Measurements from ENCODE around the gene UFL1. TPM values are rescaled to one million over a fixed set of nuclear protein-coding genes. Genes with fewer than 3 reads are reported as not detected.
A peak's percentile ranks its signal among the peaks of the same experiment; 100 is the strongest.
"Not testable (repeated sequence)": the region's sequence is repeated elsewhere in the genome, so short reads cannot be mapped to it uniquely, and the experiment has no call there.

Gene UFL1
- 17.1 and 18.7 TPM in 2 replicates for total RNA-seq

DNA sequence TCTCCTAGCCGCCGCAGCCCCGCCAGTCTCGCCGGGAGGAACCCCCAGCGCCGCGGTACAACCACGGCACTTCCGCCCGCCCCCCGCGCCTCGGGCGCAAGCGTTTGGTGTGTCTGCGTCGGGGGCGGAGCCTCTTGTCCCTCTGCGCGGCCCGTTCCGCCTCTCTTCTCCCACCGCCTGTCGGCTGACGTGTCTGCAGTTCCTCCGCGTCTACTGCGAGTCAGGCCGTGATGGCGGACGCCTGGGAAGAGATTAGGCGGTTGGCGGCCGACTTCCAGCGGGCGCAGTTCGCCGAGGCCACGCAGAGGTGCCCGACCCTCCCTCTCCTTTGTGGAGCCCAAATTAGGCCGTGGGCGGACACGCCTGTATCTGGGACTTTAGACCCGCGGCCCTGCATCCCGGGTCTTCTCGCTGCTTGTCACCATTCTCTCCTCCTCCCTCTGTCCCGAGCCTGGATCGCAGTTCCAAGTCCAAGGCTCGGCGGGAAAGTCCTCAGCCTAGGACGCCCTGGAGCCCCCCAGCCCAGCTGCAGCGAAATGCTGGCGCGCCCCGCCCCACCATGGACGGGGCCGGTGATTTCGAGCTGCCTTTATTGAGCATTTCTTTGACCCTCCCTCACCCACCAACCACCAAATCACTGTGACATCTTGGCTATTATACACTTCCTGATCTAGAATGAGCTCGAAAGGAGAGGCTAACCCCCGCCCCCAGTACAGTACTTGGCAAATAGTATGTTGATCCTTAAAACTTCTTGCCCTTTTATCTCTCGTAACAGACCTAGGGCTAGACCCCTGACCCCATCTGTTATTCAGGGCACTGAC lies at the start of gene UFL1:
UFL1 (plus strand) TSS at position 163 of the 821 bp plus-strand sequence; CDS start at position 231, 68 bp downstream.
- DNase-seq (ENCODE audit: low read depth in 2 of 2) = peak; percentile 82 to 95

DNA sequence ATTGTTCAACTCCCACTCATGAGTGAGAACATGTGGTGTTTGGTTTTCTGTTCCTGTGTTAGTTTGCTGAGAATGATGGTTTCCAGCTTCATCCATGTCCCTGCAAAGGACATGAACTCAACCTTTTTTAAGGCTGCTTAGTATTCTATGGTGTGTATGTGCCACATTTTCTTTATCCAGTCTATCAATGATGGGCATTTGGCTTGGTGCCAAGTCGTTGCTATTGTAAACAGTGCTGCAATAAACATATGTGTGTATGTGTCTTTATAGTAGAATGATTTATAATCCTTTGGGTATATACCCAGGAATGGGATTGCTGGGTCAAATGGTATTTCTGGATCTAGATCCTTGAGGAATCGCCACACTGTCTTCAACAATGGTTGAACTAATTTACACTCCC lies 49.3 kb upstream of the UFL1 start:
- DNase-seq (ENCODE audit: low read depth in 2 of 2) = not testable (repeated sequence)

DNA sequence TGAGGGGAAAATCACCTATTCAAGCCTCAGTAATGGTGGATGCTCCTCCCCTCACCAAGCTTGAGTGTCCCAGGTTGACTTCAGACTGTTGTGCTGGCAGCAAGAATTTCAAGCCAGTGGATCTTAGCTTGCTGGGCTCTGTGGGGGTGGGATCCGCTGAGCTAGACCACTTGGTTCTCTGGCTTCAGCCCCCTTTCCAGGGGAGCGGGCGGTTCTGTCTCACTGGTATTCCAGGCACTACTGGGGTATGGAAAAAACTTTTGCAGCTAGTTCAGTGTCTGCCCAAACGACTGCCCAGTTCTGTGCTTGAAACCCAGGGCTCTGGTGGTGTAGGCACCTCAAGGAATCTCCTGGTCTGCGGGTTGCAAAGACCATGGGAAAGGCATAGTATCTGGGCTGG lies 42.9 kb upstream of the UFL1 start:
- no peak for DNase-seq (ENCODE audit: low read depth in 2 of 2)

DNA sequence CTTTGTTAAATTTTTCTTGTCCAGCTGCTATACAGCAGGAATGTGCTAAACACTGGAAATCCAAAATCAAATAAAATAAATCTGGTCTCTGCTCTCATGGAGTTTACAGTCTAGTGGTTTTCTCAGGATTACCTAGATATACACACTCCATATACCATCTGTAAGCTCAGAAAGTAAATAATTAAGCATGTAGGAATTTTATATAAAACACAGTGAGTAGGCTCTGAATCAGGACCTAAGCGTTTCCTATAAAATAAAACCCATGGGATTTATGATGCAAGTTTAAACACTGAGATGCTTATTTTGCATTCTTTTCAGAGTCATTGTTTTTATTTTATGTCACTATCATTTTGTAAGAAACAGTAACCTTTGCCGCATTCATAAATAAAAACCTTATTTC lies 29.7 kb upstream of the UFL1 start:
- no peak for DNase-seq (ENCODE audit: low read depth in 2 of 2)

DNA sequence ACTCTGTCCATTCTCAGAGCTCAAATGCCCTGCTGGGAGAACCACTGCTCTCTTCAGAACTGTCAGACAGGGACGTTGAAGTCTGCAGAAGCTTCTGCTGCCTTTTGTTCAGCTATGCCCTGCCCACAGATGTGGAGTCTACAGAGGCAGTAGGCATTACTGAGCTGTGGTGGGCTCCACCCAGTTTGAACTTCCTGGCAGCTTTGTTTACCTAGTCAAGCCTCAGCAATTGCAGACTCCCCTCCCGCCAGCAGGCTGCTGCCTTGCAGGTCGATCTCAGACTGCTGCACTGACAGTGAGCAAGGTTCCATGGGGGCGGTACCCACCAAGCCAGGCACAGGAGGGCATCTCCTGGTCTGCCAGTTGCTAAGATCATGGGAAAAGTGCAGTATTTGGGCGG lies 21.8 kb upstream of the UFL1 start:
- no peak for DNase-seq (ENCODE audit: low read depth in 2 of 2)

DNA sequence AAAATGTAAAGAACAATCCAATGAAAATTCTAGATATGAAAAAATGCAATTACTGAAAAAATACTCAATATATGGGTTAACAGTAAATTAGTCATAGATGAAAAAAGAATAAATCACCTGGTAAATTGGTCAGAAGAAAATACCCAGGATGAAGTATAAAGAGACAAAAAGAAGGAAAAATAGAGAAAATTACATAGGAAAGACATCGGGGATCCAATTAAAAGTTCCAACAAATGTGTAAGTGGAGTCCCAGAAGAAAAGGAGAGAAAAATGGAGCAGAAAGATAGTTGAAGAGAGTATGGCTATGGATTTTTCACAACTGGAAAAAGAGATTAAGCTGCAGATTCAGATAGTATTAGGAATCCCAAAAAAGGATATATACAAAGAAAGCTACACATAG lies 18.7 kb upstream of the UFL1 start:
- DNase-seq (ENCODE audit: low read depth in 2 of 2) = no peak

DNA sequence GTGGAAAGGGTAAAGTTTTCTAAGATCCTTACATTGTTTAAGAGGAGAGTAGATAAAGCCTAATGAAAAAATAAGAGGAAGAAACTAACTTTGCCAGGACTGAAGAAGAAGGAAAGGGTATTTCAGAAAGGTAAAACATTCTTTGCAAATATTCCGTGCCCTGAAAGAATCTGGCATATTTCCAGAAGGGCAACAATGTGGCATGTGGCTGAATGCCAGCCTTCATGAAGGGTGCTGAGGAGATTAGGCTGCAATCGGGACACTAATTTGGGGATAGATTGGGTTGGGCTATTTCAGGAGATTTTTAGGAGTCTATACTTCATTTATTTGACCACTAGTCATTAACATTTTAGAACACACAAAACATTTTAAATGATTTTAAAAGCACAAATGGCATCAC lies 16.2 kb upstream of the UFL1 start:
- no peak for DNase-seq (ENCODE audit: low read depth in 2 of 2)

DNA sequence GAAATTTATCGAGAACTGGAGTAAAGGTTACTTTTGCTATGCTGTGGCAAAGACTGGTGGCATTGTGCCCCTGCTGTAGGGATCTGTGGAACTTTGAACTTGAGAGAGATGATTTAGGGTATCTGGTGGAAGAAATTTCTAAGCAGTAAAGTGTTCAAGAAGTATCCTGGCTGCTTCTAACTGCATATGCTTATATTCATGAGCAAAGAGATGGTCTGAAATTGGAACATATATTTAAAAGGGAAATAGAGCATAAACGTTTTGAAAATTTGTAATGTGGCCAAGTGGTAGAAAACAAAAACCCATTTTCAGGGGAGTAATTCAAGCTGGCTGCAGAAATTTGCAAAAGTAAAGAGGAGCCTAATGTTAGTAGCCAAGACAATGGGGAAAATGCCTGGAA lies 12.3 kb upstream of the UFL1 start:
- DNase-seq (ENCODE audit: low read depth in 2 of 2) = no peak

DNA sequence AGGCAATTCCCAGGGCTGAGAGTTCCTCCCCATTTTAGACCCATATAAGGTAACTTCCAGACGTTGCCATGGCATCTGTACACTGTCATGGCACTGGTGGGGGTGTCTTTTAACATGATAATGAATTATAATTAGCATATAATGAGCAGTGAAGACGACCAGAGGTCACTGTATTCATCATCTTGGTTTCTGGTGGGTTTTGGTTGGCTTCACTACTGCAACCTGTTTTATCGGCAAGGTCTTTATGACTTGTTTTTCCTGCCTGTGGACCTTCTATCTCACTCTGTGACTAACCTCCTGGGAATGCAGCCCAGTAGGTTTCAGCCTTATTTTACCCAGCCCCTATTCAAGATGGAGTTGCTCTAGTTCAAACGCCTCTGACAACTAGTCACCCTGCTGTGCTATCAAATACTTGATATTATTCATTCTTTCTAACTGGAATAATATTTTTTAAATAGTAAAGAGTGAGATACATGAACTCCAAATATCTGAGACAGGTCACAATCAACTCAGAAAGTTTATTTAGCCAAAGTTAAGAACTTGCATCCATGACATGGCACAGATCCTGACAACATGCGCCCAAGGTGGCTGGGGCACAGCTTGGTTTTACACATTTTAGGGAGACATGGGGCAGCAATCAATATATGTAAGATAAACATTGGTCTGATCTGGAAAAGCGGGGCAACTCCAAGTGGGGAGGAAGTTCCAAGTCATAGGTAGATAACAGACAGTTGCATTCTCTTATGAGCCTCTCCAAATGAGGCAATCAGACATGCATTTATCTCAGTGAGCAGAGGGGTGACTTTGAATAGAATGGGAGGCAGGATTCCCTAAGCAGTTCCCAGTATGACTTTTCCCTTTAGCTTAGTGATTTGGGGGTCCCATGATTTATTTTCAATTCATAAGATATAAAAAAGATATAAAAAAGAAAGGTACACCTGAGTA lies 1.2 kb upstream of the UFL1 start:
- DNase-seq (ENCODE audit: low read depth in 2 of 2) = peak in 1 of 2 donors; percentile 21

DNA sequence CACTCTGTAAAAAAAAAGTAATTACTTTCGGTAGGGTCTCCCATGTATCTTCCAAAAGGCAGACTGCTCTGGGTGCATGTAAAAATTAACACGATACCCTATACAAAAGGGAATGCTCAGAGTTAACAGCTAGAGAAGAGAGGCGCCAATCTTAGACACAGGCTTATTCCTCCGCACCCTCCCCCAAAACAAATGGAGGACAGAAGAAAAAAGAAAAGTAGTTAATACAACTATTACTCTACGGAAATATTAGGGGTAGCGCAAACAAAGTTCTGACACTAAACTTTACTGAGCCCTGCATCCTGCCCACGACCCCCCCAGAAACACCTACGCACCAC lies 331 bp upstream of the UFL1 start:
- DNase-seq (ENCODE audit: low read depth in 2 of 2) = no peak

DNA sequence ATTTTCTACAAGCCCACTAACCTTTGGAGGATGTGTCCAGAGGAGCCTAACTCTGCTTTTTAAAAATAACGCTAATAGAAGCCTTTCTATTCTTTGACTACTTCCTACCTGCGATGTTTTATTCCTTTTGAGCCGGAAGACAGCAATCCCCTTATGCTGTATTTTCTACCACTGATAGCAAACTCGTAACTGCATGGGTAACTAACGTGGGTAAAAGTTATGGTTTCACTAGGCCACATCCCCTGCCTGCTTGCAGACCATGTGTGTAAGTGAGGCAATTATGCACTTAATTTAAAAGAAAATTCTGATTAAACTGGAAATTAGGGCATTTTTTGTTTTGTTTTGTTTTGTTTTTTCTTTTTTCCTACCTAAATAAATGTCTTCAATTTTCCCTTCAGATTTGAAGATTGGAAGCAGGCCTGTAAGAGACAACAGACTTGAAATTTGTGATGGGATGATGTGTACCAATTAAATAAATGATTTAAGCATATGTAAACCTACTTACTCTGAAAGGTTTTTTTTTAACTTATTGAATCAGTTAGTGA lies 931 bp downstream of the UFL1 start:
- peak; percentile 6 to 32 for DNase-seq (ENCODE audit: low read depth in 2 of 2)

DNA sequence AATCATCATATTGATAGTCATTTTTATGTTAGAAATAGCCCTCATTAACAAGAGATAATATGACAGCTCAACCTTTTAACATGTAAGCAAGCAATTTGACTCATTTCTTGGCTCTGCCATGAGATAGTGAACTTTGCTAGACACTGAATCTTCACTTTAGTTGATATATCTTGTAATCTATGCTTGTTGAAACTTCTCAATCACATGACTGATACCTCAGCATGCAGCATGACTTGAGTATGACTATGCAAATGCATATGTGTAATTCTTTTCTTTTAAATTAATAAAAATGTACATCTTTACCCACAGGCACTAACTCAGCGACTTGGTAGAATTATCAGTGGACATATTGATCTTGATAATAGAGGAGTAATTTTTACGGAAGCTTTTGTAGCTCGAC lies 6.6 kb downstream of the UFL1 start:
- DNase-seq (ENCODE audit: low read depth in 2 of 2) = no peak

DNA sequence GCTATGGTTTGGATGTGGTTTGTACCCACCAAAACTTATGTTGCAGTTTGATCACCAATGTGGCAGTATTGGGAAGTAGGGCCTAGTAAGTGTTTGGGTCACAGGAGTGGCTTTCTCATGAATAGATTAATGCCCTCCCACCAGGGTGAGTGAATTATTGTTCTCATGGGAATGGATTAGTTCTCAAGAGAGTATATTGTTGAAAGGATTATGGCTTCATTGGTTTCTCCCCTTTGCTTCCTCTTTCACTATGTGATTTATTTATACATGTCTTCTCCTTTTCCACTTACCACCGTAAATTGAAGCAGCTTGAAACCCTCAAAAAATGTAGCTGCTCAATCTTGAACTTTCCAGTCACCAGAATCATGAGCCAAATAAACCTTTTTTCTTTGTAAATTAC lies 10.8 kb downstream of the UFL1 start:
- no peak for DNase-seq (ENCODE audit: low read depth in 2 of 2)

DNA sequence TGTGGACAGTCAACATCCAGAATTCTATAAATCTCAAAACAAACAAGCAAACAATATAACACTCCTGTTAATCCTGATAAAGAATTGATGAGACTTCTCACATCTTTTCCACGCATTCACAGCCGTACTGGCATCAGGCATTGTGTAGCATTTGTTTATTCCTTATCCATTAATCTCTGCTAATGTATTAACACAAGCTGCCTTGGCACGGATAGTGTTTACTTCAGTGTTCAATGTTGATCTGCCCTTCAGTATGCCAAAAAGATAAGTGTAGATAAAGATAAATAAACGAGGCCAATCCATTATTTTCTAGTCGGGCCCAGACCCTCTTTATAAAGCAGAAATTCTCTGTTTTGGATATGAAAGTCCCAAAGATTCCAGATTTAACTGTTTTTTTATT lies 16.1 kb downstream of the UFL1 start:
- no peak for DNase-seq (ENCODE audit: low read depth in 2 of 2)

DNA sequence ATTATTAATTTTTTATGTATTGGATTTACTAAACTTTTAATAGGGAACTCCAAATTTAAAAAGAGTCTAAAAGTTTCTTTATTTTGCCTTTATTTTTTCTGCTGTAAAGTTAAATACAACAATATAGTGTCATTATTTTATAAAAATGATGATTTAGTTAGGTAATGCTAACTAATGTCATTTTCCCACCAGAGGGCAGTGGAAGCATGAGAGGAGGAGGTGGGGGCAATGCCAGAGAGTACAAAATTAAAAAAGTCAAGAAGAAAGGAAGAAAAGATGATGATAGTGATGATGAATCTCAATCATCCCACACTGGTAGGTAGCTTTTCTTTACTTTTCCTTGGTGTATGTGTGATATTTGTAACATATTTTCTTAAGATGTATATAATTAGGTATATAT lies 21.1 kb downstream of the UFL1 start:
- no peak for DNase-seq (ENCODE audit: low read depth in 2 of 2)

DNA sequence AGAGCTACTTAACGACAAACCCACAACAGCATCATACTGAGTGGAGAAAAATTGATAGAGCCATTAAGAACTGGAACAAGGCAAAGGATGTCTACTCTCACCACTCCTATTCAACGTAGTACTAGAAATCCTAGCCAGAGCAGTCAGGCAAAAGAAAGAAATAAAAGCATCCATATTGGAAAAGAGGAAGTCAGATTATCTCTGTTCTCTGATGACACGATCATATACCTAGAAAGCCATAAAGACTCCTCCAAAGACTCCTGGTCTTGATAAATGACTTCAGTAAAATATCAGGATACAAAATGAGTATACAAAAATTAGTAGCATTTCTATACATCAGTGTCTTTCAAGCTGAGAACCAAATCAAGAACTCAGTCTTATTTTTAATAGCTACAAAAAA lies 24.3 kb downstream of the UFL1 start:
- no peak for DNase-seq (ENCODE audit: low read depth in 2 of 2)

DNA sequence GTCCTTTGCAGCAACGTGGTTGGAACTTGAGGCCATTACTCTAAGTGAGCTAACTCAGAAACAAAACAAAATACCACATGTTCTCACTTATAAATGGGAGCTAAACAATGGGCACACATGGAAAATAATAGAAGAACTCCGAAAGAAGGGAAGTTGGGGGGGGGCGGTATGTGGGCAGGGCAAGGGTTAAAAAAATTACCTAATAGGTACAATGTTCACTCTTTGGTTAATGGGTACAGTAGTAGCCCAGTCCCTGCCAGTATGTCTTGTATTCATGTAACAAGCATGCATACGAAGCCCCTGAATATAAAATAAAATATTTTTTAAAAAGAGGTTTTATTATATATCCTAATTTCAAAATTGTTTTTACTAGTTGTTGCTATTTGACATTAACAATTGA lies 26.0 kb downstream of the UFL1 start:
- no peak for DNase-seq (ENCODE audit: low read depth in 2 of 2)

DNA sequence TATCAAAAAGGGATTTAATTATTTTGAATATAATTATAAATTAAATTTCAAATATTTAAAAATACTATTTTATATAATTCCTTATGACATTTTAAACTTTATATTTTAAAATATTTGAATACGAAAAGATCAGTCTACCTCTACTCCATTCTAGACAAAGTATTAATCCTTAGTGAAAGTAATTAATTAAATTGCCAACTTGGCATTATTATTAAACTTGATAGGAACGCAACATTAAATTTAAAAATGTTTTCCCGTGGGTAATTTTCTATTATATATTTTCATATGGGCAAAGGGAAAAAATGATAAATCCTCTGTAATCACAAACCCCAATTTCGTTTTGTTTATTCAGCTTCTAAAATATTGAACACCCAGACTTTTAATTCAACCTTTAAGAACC lies 33.0 kb downstream of the UFL1 start:
- DNase-seq (ENCODE audit: low read depth in 2 of 2) = no peak

DNA sequence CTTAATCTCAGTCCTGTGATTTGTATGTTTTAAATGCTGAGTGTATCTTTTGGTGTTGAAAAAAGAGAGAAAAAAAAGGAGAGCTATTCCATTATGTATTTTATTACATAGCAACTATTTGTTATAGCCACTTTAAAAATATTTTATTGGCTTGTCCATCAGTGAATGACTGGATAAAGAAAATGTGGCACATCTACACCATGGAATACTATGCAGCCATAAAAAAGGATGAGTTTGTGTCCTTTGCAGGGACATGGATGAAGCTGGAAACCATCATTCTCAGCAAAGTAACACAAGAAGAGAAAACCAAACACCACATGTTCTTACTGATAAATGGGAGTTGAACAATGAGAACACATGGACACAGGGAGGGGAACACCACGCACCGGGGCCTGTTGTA lies 38.1 kb downstream of the UFL1 start:
- DNase-seq (ENCODE audit: low read depth in 2 of 2) = not testable (repeated sequence)

DNA sequence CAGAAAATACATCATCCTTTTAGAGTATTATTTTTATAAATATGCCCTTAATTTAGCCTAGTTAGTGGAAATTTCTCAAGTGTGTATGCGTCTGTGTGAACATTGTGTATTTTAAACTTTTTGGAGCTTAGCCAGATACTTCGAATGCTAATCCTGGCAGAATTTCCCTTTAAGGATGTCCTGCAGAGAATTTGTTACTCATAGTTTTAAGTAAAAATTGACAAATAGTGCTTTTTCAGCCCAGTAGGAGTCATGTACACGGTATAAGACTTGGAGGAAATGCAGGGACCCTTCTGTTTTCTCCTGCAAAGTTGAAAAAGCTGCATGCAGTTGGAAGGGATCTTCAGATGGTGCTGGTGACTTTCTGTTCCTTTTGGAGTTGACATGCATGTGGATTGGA lies 41.3 kb downstream of the UFL1 start, which contains the start of gene FHL5:
FHL5 (plus strand) TSS at position 243 of the 400 bp plus-strand sequence. CDS start 40,486 bp downstream, outside the sequence.
- no peak for DNase-seq (ENCODE audit: low read depth in 2 of 2)

DNA sequence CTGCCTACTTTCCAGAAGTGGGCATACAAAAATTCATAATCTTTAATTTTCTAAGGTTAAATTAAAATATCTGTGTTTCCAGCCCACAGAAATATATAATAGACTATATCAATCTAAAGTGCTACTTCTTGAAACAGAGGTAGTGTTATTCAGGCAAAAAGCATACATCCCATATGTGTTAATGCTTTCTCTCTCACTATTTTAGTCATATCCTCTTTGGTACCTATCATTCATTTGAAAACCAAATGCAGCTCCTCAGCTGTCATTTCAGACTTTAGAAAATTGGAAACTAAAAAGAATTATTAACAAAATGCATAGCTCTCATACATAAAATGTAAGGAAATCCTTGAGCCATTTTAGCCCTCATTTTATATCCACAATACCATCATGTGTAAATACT lies 42.2 kb downstream of the UFL1 start:
- DNase-seq (ENCODE audit: low read depth in 2 of 2) = no peak

DNA sequence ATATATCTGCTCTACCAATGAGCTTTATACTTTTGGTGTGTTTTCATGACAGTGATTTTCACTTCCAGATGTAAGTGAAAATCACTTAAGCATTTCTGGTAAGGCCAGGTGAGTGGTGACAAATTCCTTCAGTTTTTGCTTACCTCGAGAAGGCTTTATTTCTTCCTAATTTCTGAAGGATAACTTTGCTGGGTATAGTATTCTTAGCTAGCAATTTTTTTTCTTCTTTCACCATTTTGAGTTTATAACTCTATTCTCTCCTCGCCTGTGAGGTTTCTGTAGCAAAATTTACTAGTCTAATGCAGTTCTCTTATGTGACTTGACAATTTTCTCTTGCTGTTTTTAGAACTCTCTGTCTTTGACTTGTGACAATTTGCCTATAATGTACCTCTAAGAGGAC lies 48.4 kb downstream of the UFL1 start:
- DNase-seq (ENCODE audit: low read depth in 2 of 2) = no peak
